Muscle of arm (tissue), 12 donors: ENCODE results near the gene ZCCHC2. TPM values are rescaled to one million over a fixed set of nuclear protein-coding genes. Genes with fewer than 3 reads are reported as not detected.

Experiments used
- DNase-seq: peaks from one replicate; pipeline ENCODE4 v3.0.0-alpha.2; 2013
- polyA plus RNA-seq, 12 donors: library from polyadenylated mRNA; unstranded; fragments of 120-200 nt; gene quantifications; one replicate each; pipeline ENCODE4 v1.2.1, GENCODE V29; 2013; ENCODE audit not compliant: insufficient read length in 12 of 12

ZCCHC2 gene
- polyA plus RNA-seq, 12 donors = 8.0 to 19.9 (median 9.7) TPM; not detected in 1

GRCh38 chr18:62537946-62538345 lies 15.1 kb downstream of the ZCCHC2 start:
- no peak for DNase-seq

GRCh38 chr18:62538881-62539280 lies 16.1 kb downstream of the ZCCHC2 start:
- DNase-seq = no peak

GRCh38 chr18:62539284-62540165 lies 16.7 kb downstream of the ZCCHC2 start:
- DNase-seq = no peak

- DNase-seq = no peak
These were observed 20.2 kb downstream of the ZCCHC2 start for GRCh38 chr18:62543021-62543420.

- DNase-seq = no peak
These were observed 22.3 kb downstream of the ZCCHC2 start for GRCh38 chr18:62545098-62545497.

GRCh38 chr18:62549755-62550154 lies 26.9 kb downstream of the ZCCHC2 start:
- no peak for DNase-seq

GRCh38 chr18:62550746-62551145 lies 27.9 kb downstream of the ZCCHC2 start:
- no peak for DNase-seq

GRCh38 chr18:62551972-62552513 lies 29.2 kb downstream of the ZCCHC2 start:
- no peak for DNase-seq

- no peak for DNase-seq
These were observed 31.4 kb downstream of the ZCCHC2 start for GRCh38 chr18:62554061-62554815.

- DNase-seq = no peak
These were observed 32.3 kb downstream of the ZCCHC2 start for GRCh38 chr18:62555135-62555534.

GRCh38 chr18:62556397-62556796 lies 33.6 kb downstream of the ZCCHC2 start:
- DNase-seq = no peak

- no peak for DNase-seq
These were observed 35.3 kb downstream of the ZCCHC2 start for GRCh38 chr18:62558015-62558663.

- DNase-seq = no peak
These were observed 41.2 kb downstream of the ZCCHC2 start for GRCh38 chr18:62564044-62564443.

GRCh38 chr18:62566199-62566598 lies 43.4 kb downstream of the ZCCHC2 start:
- no peak for DNase-seq

GRCh38 chr18:62566818-62567217 lies 44.0 kb downstream of the ZCCHC2 start:
- no peak for DNase-seq

GRCh38 chr18:62569081-62569655 lies 46.3 kb downstream of the ZCCHC2 start:
- DNase-seq = no peak

GRCh38 chr18:62571037-62571436 lies 48.2 kb downstream of the ZCCHC2 start:
- DNase-seq = no peak

GRCh38 chr18:62571648-62572047 lies 48.8 kb downstream of the ZCCHC2 start:
- no peak for DNase-seq

- DNase-seq = no peak
These were observed 49.6 kb downstream of the ZCCHC2 start for GRCh38 chr18:62572456-62572855.

- no peak for DNase-seq
These were observed 52.0 kb downstream of the ZCCHC2 start for GRCh38 chr18:62574776-62575175.

GRCh38 chr18:62576271-62576670 lies 53.4 kb downstream of the ZCCHC2 start:
- DNase-seq = no peak
